H9 (cell line): Measurements from ENCODE around the gene LIN9. TPM values are rescaled to one million over a fixed set of nuclear protein-coding genes. Genes with fewer than 3 reads are reported as not detected.

ENCODE experiments used
- DNase-seq: peaks from one replicate; pipeline ENCODE4 v3.0.0-alpha.2; 2017
- H2AFZ ChIP-seq: one replicate; pipeline ENCODE4 v1.6.1; 2013; ENCODE audit warnings: mild to moderate bottlenecking, low read length, control low read depth, moderate library complexity
- H2AK5ac ChIP-seq: 2 replicates; pipeline ENCODE4 v1.6.1; 2013; ENCODE audit warnings: low read length, control low read depth, mixed read lengths; ENCODE audit not compliant: insufficient read length
- H2BK120ac ChIP-seq: one replicate; pipeline ENCODE4 v1.6.1; 2013; ENCODE audit warnings: low read depth, mild to moderate bottlenecking, low read length, control low read depth, inconsistent platforms; ENCODE audit not compliant: poor library complexity, severe bottlenecking
- H2BK12ac ChIP-seq: 2 replicates; pipeline ENCODE4 v1.6.1; 2013; ENCODE audit warnings: low read length, control low read depth, mixed read lengths, low read depth; ENCODE audit not compliant: insufficient read length
- H2BK15ac ChIP-seq: 2 replicates; pipeline ENCODE4 v1.6.1; 2013; ENCODE audit warnings: low read depth, low read length, control low read depth
- H2BK20ac ChIP-seq: one replicate; pipeline ENCODE4 v1.6.1; 2013; ENCODE audit warnings: low read depth, mild to moderate bottlenecking, low read length, control low read depth, inconsistent platforms; ENCODE audit not compliant: poor library complexity, severe bottlenecking
- H2BK5ac ChIP-seq: 2 replicates; pipeline ENCODE4 v1.6.1; 2013; ENCODE audit warnings: low read length, control low read depth, mixed read lengths; ENCODE audit not compliant: insufficient read length
- H3K14ac ChIP-seq: 2 replicates; pipeline ENCODE4 v1.6.1; 2013; ENCODE audit warnings: low read length, control low read depth; ENCODE audit not compliant: insufficient read depth
- H3K18ac ChIP-seq: 2 replicates; pipeline ENCODE4 v1.6.1; 2013; ENCODE audit warnings: low read depth, mild to moderate bottlenecking, mixed read lengths, low read length, control low read depth; ENCODE audit not compliant: insufficient read length
- H3K23ac ChIP-seq: 2 replicates; pipeline ENCODE4 v1.6.1; 2013; ENCODE audit warnings: low read length, control low read depth, mixed read lengths, low read depth; ENCODE audit not compliant: insufficient read length
- H3K23me2 ChIP-seq: 2 replicates; pipeline ENCODE4 v1.6.1; 2013; ENCODE audit warnings: low read depth, mild to moderate bottlenecking, mixed read lengths, low read length, control low read depth; ENCODE audit not compliant: insufficient read length, poor library complexity, severe bottlenecking
- H3K27ac ChIP-seq: 2 replicates; pipeline ENCODE4 v1.5.1; 2013; ENCODE audit warnings: low read length, control low read depth, mixed read lengths, low read depth; ENCODE audit not compliant: insufficient read length
- H3K27me3 ChIP-seq: 2 replicates; pipeline ENCODE4 v1.6.1; 2013; ENCODE audit warnings: low read length, control low read depth, inconsistent platforms; ENCODE audit not compliant: insufficient read depth
- H3K4ac ChIP-seq: 2 replicates; pipeline ENCODE4 v1.6.1; 2013; ENCODE audit warnings: low read depth, mild to moderate bottlenecking, control low read depth, inconsistent platforms, low read length, moderate library complexity
- H3K4me1 ChIP-seq: 2 replicates; pipeline ENCODE4 v1.6.1; 2013; ENCODE audit warnings: low read length, control low read depth, inconsistent platforms; ENCODE audit not compliant: insufficient read depth
- H3K4me2 ChIP-seq: 2 replicates; pipeline ENCODE4 v1.6.1; 2013; ENCODE audit warnings: low read length, control low read depth, mixed read lengths; ENCODE audit not compliant: insufficient read length, insufficient read depth
- H3K56ac ChIP-seq: 2 replicates; pipeline ENCODE4 v1.6.1; 2013; ENCODE audit warnings: low read depth, mild to moderate bottlenecking, mixed read lengths, low read length, control low read depth; ENCODE audit not compliant: insufficient read length
- H3K79me1 ChIP-seq: 2 replicates; pipeline ENCODE4 v1.6.1; 2013; ENCODE audit warnings: low read depth, mild to moderate bottlenecking, moderate library complexity, low read length, control low read depth, inconsistent platforms; ENCODE audit not compliant: insufficient read depth, poor library complexity, severe bottlenecking
- H3K79me2 ChIP-seq: 2 replicates; pipeline ENCODE4 v1.6.1; 2013; ENCODE audit warnings: low read length, control low read depth, inconsistent platforms; ENCODE audit not compliant: insufficient read depth
- H3K9ac ChIP-seq: 2 replicates; pipeline ENCODE4 v1.6.1; 2013; ENCODE audit warnings: low read length, control low read depth, mixed read lengths; ENCODE audit not compliant: insufficient read length; ENCODE audit errors: extremely low read depth
- H3K9me3 ChIP-seq: one replicate; pipeline ENCODE4 v1.6.1; 2013; ENCODE audit warnings: low read depth, low read length, inconsistent platforms; ENCODE audit not compliant: control insufficient read depth
- H3T11ph ChIP-seq: one replicate; pipeline ENCODE4 v1.6.1; 2013; ENCODE audit warnings: mild to moderate bottlenecking, low read length, control low read depth, inconsistent platforms
- H4K20me1 ChIP-seq: one replicate; pipeline ENCODE4 v1.6.1; 2013; ENCODE audit not compliant: control insufficient read depth, insufficient read length, insufficient read depth
- H4K5ac ChIP-seq: 2 replicates; pipeline ENCODE4 v1.6.1; 2013; ENCODE audit warnings: low read depth, mild to moderate bottlenecking, mixed read lengths, low read length, control low read depth; ENCODE audit not compliant: insufficient read length
- H4K8ac ChIP-seq: replicated peaks from 2 replicates; pipeline ENCODE4 v1.6.1; 2013; ENCODE audit warnings: low read length, control low read depth, mixed read lengths, low read depth; ENCODE audit not compliant: insufficient read length
- H4K91ac ChIP-seq: 2 replicates; pipeline ENCODE4 v1.6.1; 2013; ENCODE audit warnings: low read depth, mild to moderate bottlenecking, moderate library complexity, mixed read lengths, low read length, control low read depth; ENCODE audit not compliant: insufficient read length
- H3K27ac Mint-ChIP-seq, 3 experiments: 2 replicates in 2 of 3; 3 replicates in 1 of 3; pipeline ENCODE4 v1.8.0; 2020 to 2021; ENCODE audit warnings: mixed read lengths in 3 of 3, mild to moderate bottlenecking in 1 of 3, moderate library complexity in 1 of 3
- H3K27me3 Mint-ChIP-seq: 2 replicates; pipeline ENCODE4 v1.8.0; 2021; ENCODE audit warnings: low read depth, mild to moderate bottlenecking, moderate library complexity, mixed read lengths
- H3K36me3 Mint-ChIP-seq, 3 experiments: 2 replicates in 2 of 3; 3 replicates in 1 of 3; pipeline ENCODE4 v1.8.0; 2020 to 2021; ENCODE audit warnings: low read depth in 3 of 3, mixed read lengths in 3 of 3; ENCODE audit not compliant: insufficient read depth in 1 of 3
- H3K4me1 Mint-ChIP-seq, 2 experiments: 2 replicates each; pipeline ENCODE4 v1.8.0; 2020; ENCODE audit warnings: mixed read lengths in 2 of 2
- H3K4me3 Mint-ChIP-seq, 2 experiments: 2 replicates in 1 of 2; 3 replicates in 1 of 2; pipeline ENCODE4 v1.8.0; 2020 to 2021; ENCODE audit warnings: mild to moderate bottlenecking in 2 of 2, mixed read lengths in 2 of 2, moderate library complexity in 1 of 2
- H3K9me3 Mint-ChIP-seq, 2 experiments: 2 replicates in 1 of 2; 3 replicates in 1 of 2; pipeline ENCODE4 v1.8.0; 2020; ENCODE audit warnings: mild to moderate bottlenecking in 2 of 2, mixed read lengths in 2 of 2, moderate library complexity in 1 of 2
- CTCF ChIP-seq: fragments of 200-600 bp; sonication (generic); conservative IDR thresholded peaks from 3 replicates; pipeline ENCODE4 v1.8.0; 2021; ENCODE audit warnings: antibody characterized with exemption, mild to moderate bottlenecking
- WGBS: extraction: QIAGEN DNeasy Blood & Tissue Kit; methylation state at CpG from one replicate; pipeline ENCODE4 v1.1.7; 2013; ENCODE audit warnings: missing lambda C conversion rate, low lambda C conversion rate, mixed read lengths; ENCODE audit not compliant: insufficient read length; ENCODE audit errors: extremely low coverage; 5-methylcytosine and 5-hydroxymethylcytosine counted together
- total RNA-seq: library from RNA; stranded (reverse); gene quantifications from 2 replicates; pipeline ENCODE4 v1.2.1, GENCODE V29; 2021

Gene LIN9
- total RNA-seq, 1 experiment from 2014 or later = 9.5 TPM

DNA sequence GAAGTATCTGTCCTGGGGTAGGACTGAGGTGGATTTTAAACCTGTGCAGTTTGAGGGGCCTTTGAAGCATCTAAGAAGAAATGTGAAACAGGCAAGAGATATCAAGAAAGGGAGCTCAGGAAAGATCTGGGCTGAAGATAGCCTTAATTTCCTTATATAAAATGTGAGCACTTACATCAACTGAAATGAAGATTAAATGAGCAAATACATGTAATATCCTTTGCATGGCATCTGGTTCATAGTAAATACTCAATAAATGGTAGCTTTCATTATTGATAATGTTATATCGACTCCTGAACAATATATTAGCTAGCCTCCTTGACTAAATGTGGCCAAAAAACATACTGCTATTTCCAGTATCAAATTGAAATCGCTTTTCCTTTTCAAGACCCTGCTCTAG, 2.5 kb downstream of the LIN9 start:
- Histone ChIP-seq H4K20me1 (no peaks in the 10 kb centered on the region), H3K23me2 (peaks cover 11% of the 10 kb centered on the region), H2BK20ac (no peak overlapping the region), H4K5ac (no peak overlapping the region), H3T11ph (no peak overlapping the region), H2BK15ac (no peak overlapping the region), H3K27ac (no peak overlapping the region), H4K91ac (no peak overlapping the region), H3K9me3 (no peaks in the 10 kb centered on the region), H4K8ac (no peak overlapping the region), H2AFZ (no peak overlapping the region), H3K14ac (no peak overlapping the region), H2AK5ac (no peak overlapping the region), H3K79me2 (peaks cover 6% of the 10 kb centered on the region; the same call in 1 of the 2 replicates), H3K79me1 (peaks cover 9% of the 10 kb centered on the region), H2BK12ac (no peak overlapping the region), H3K4ac (no peak overlapping the region), H2BK120ac (no peak overlapping the region), H3K9ac (no peak overlapping the region), H3K27me3 (no peaks in the 10 kb centered on the region; the same call in 1 of the 2 replicates), H2BK5ac (no peak overlapping the region), H3K4me1 (peaks cover 8% of the 10 kb centered on the region; the same call in 1 of the 2 replicates), H3K56ac (no peak overlapping the region), H3K18ac (no peak overlapping the region), H3K4me2 (no peak overlapping the region), H3K23ac (no peak overlapping the region)
- peaks cover 0 to 2% (median 0%) of the 10 kb centered on the region in 3 experiments; a peak in 3 of 7 replicates for H3K36me3 Mint-ChIP-seq
- no CpG with 5 or more reads among the region's 2 CpGs for WGBS
- H3K9me3 Mint-ChIP-seq = no peaks in the 10 kb centered on the region
- no peak for DNase-seq
- no peak overlapping the region for H3K4me3 Mint-ChIP-seq
- H3K4me1 Mint-ChIP-seq = peaks cover 44 to 45% of the 10 kb centered on the region in 2 experiments
- TF ChIP-seq CTCF = no peak
- peak overlapping the region in 1 of 3 experiments; percentile 73; a peak in 2 of 7 replicates for H3K27ac Mint-ChIP-seq
- peaks cover 18% of the 10 kb centered on the region for H3K27me3 Mint-ChIP-seq
